OCI-LY1 (cell line): ENCODE measurements around the gene MRI1.

Experiments
- H2AFZ ChIP-seq: fragments of 200-600 bp; sonication (generic), shearing (Covaris generic); 2 replicates; pipeline ENCODE4 v1.6.0; 2014; ENCODE audit warnings: antibody characterized with exemption, mild to moderate bottlenecking, low read length
- H3F3A ChIP-seq: fragments of 200-600 bp; sonication (generic), shearing (Covaris generic); 2 replicates; pipeline ENCODE4 v1.6.0; 2014; ENCODE audit warnings: mild to moderate bottlenecking, antibody characterized with exemption, low read length, moderate library complexity; ENCODE audit not compliant: insufficient read depth
- H3K27ac ChIP-seq: fragments of 200-600 bp; sonication (generic); 2 replicates; pipeline ENCODE4 v1.5.1; 2014; ENCODE audit warnings: low read length, mixed run types, mild to moderate bottlenecking, low read depth; ENCODE audit not compliant: poor library complexity, severe bottlenecking
- H3K27me3 ChIP-seq: fragments of 200-600 bp; sonication (generic); 2 replicates; pipeline ENCODE4 v1.6.0; 2014; ENCODE audit warnings: antibody characterized with exemption, mild to moderate bottlenecking, low read length, moderate library complexity; ENCODE audit not compliant: insufficient read depth
- H3K36me3 ChIP-seq: fragments of 200-600 bp; sonication (generic); 2 replicates; pipeline ENCODE4 v1.6.1; 2014; ENCODE audit warnings: mild to moderate bottlenecking, antibody characterized with exemption, low read length, moderate library complexity, mixed read lengths; ENCODE audit not compliant: insufficient read depth
- H3K4me1 ChIP-seq: fragments of 200-600 bp; sonication (generic); 2 replicates; pipeline ENCODE4 v1.5.1; 2014; ENCODE audit warnings: mild to moderate bottlenecking, low read length, moderate library complexity; ENCODE audit not compliant: insufficient read depth, severe bottlenecking
- H3K4me2 ChIP-seq: fragments of 200-600 bp; sonication (generic), shearing (Covaris generic); 2 replicates; pipeline ENCODE4 v1.6.1; 2014; ENCODE audit warnings: low read length
- H3K4me3 ChIP-seq: fragments of 200-600 bp; sonication (generic); 2 replicates; pipeline ENCODE4 v1.5.1; 2014; ENCODE audit warnings: low read length, low read depth, mild to moderate bottlenecking, mixed read lengths; ENCODE audit not compliant: poor library complexity, severe bottlenecking
- H3K79me2 ChIP-seq: fragments of 200-600 bp; shearing (Covaris generic); 2 replicates; pipeline ENCODE4 v1.6.1; 2016; ENCODE audit warnings: mixed run types, low read length, mixed read lengths; ENCODE audit not compliant: insufficient read depth
- H3K9ac ChIP-seq: fragments of 200-600 bp; sonication (generic), shearing (Covaris generic); 2 replicates; pipeline ENCODE4 v1.6.1; 2014; ENCODE audit warnings: mild to moderate bottlenecking, low read length, mixed read lengths
- H3K9me2 ChIP-seq: fragments of 200-600 bp; sonication (generic), shearing (Covaris generic); 2 replicates; pipeline ENCODE4 v1.6.1; 2014; ENCODE audit warnings: low read depth, mild to moderate bottlenecking, low read length, mixed read lengths
- H3K9me3 ChIP-seq: fragments of 200-600 bp; shearing (Covaris generic); 2 replicates; pipeline ENCODE4 v1.6.1; 2014; ENCODE audit warnings: low read length, mixed read lengths
- H4K20me1 ChIP-seq: fragments of 200-600 bp; sonication (generic), shearing (Covaris generic); 2 replicates; pipeline ENCODE4 v1.6.0; 2016; ENCODE audit warnings: mild to moderate bottlenecking, low read length; ENCODE audit not compliant: insufficient read depth
- EZH2 ChIP-seq: fragments of 200-600 bp; sonication (generic), shearing (Covaris generic); IDR thresholded peaks from 2 replicates; pipeline ENCODE4 v1.8.0; 2017; ENCODE audit warnings: borderline replicate concordance, mixed run types, mild to moderate bottlenecking, antibody characterized with exemption, low read length, moderate library complexity, mixed read lengths
- TF ChIP-seq, protein P1 (sequence below): fragments of 200-600 bp; sonication (generic), shearing (Covaris generic); IDR thresholded peaks from 2 replicates; pipeline ENCODE4 v1.5.1; 2017; ENCODE audit warnings: mild to moderate bottlenecking, antibody characterized with exemption, low read length, moderate library complexity, mixed read lengths

MRI1 gene

DNA sequence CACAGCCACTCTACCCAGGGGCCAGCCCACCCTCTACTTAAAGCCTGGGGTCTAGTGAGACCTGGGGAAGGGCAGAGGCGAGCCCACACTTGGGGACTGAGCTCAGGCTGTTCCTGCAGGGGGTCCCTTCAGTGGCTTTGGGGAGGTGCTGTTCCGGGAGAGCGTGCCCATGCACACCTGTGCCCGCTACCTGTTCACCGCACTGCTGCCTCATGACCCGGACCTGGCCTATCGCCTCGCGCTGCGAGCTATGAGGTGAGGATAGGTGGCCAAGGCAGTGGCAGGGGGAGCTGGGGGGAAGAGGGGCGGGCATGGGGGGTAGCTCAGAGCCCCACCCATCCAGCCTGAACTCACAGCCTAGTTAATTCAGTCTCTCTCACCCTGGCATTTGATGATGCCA lies 54.9 kb downstream of the MRI1 start:
- no peaks in the 10 kb centered on the region for H3F3A ChIP-seq
- no peaks in the 10 kb centered on the region for H3K79me2 ChIP-seq
- no peaks in the 10 kb centered on the region for H4K20me1 ChIP-seq
- H3K4me3 ChIP-seq = no peak overlapping the region
- peaks cover 6% of the 10 kb centered on the region; the same call in 1 of the 2 replicates for H3K27me3 ChIP-seq
- H3K27ac ChIP-seq = no peak overlapping the region
- no peak overlapping the region for H3K4me2 ChIP-seq
- no peaks in the 10 kb centered on the region for H3K9me2 ChIP-seq
- no peaks in the 10 kb centered on the region for H3K9me3 ChIP-seq
- no peaks in the 10 kb centered on the region for H3K36me3 ChIP-seq
- no peak overlapping the region for H3K9ac ChIP-seq
- H3K4me1 ChIP-seq = peaks cover 9% of the 10 kb centered on the region
- TF ChIP-seq, protein P1, sequence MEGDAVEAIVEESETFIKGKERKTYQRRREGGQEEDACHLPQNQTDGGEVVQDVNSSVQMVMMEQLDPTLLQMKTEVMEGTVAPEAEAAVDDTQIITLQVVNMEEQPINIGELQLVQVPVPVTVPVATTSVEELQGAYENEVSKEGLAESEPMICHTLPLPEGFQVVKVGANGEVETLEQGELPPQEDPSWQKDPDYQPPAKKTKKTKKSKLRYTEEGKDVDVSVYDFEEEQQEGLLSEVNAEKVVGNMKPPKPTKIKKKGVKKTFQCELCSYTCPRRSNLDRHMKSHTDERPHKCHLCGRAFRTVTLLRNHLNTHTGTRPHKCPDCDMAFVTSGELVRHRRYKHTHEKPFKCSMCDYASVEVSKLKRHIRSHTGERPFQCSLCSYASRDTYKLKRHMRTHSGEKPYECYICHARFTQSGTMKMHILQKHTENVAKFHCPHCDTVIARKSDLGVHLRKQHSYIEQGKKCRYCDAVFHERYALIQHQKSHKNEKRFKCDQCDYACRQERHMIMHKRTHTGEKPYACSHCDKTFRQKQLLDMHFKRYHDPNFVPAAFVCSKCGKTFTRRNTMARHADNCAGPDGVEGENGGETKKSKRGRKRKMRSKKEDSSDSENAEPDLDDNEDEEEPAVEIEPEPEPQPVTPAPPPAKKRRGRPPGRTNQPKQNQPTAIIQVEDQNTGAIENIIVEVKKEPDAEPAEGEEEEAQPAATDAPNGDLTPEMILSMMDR = no peak
- TF ChIP-seq EZH2 = no peak
- H2AFZ ChIP-seq = no peak overlapping the region

DNA sequence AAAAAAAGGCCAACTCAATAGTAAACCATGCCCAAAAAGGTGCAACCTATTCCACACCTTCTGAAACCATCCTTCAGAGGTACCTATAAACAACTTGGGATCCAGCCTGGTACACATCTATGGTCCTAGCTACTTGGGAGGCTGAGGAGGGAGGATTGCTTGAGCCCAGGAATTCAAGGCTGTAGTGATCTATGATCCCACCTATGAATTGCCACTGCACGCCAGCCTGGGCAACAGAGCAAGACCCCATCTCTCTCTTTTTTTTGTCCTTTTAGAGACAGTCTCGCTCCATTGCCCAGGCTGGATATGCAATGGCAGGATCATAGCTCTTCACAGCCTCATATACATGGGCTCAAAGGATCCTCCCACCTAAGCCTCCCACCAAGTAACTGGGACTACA lies 57.0 kb downstream of the MRI1 start:
- Histone ChIP-seq H3K79me2 (no peaks in the 10 kb centered on the region), H3K9me2 (no peaks in the 10 kb centered on the region), H3K4me1 (peaks cover 9% of the 10 kb centered on the region), H4K20me1 (no peaks in the 10 kb centered on the region), H3K27me3 (peaks cover 6% of the 10 kb centered on the region; the same call in 1 of the 2 replicates), H3K27ac (no peak overlapping the region), H3K36me3 (no peaks in the 10 kb centered on the region), H3K4me3 (no peak overlapping the region), H3K9ac (no peak overlapping the region), H2AFZ (no peak overlapping the region), H3F3A (no peaks in the 10 kb centered on the region), H3K4me2 (no peak overlapping the region), H3K9me3 (no peaks in the 10 kb centered on the region)
- TF ChIP-seq, protein P1 = no peak
- no peak for TF ChIP-seq EZH2

DNA sequence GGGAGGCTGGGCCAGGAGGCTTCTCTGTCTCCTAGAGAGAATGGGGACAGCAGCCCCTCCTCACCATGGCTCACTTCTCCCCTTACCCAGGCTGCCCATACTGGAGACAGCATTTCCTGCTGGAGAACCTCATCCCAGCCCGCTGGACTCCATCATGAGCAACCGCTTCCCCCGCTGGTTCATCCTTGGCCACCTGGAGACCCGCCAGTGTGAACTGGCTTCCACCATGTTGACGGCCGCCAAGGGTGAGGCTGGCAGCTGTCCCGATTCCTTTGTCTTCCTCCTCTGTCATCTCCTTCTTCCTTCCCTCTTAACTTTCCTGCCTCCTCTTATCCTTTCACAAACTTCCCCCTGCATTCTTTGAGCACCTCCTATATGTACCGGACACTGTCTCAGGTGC lies 58.9 kb downstream of the MRI1 start:
- no peaks in the 10 kb centered on the region for H4K20me1 ChIP-seq
- no peak overlapping the region for H3K27ac ChIP-seq
- no peaks in the 10 kb centered on the region for H3K79me2 ChIP-seq
- H3K9ac ChIP-seq = no peak overlapping the region
- no peak overlapping the region for H3K4me2 ChIP-seq
- H3K9me3 ChIP-seq = no peaks in the 10 kb centered on the region
- H3F3A ChIP-seq = no peaks in the 10 kb centered on the region
- no peak for TF ChIP-seq EZH2
- TF ChIP-seq, protein P1 = no peak
- peaks cover 9% of the 10 kb centered on the region for H3K4me1 ChIP-seq
- H2AFZ ChIP-seq = no peak overlapping the region
- no peak overlapping the region for H3K4me3 ChIP-seq
- H3K36me3 ChIP-seq = no peaks in the 10 kb centered on the region
- H3K27me3 ChIP-seq = peaks cover 6% of the 10 kb centered on the region; the same call in 1 of the 2 replicates
- H3K9me2 ChIP-seq = no peaks in the 10 kb centered on the region
